ENCODE results near the gene GSG1L2.

GSG1L2 gene

DNA sequence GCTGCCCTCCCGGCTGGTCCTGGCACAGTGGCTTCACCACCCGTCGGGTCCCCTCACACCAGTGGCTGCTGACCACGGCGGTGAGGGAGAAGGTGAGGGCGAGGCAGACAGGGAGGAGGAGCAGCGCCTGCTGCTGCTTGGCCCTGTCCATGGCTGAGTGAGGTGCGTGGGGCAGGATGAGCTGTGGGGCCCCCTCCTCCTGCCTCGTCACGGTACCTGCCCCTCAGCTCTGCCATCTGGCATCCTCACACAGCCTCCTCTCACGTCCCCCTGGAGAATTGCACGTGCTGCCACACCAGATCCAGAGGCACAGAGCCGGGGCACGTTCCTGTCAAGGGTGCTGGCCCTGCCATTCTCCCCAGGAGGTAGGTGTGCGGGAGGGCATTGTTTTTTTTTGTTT, at the start of gene GSG1L2:
TSS of gene GSG1L2 (minus strand) at position 159 of the 400 bp plus-strand sequence. CDS start at position 151, 8 bp downstream.
- DNase-seq: no peak

GRCh38 chr17:9868552-9868951, 46.7 kb upstream of the GSG1L2 start:
- no peak for DNase-seq

DNA sequence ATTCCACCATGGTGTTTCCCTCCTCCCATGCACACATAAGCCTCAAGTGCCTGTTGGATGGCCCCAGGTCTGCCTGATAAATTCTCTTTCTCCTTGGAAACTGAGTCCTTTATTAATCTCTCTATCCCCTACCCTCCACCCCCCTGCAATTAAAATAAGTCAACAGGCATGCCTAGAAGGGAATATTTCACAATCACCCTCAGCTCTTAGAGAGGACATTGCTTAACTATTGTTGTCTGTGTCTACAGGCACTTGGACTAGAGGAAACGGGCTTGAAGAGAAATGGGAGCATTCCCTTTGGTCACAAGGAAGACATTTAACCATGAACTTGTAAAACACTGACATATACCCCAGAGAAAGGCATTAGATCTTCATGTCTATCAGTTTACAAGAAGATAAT, 43.7 kb upstream of the GSG1L2 start:
- no peak for DNase-seq

- no peak for DNase-seq
These were observed 41.1 kb upstream of the GSG1L2 start for GRCh38 chr17:9862949-9863348.

DNA sequence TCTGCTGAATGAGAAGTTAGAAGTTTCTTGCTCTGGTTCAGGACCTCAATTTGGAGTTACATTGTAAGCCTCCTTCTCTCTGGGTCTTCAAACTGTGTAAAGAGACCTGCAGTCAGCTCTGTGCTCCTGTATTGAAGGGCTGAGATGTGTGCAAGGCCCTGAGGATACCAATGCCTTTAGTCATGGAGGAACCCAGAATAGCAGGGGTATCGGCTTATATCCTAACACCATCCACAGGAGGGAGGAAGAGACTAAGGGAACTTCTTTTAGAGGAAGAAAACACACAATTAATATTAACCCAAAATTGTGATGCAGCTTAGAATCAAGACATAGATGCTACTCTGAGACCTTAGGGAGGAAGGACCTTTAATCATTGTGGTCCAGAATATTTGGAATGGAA, 40.3 kb upstream of the GSG1L2 start:
- no peak for DNase-seq

DNA sequence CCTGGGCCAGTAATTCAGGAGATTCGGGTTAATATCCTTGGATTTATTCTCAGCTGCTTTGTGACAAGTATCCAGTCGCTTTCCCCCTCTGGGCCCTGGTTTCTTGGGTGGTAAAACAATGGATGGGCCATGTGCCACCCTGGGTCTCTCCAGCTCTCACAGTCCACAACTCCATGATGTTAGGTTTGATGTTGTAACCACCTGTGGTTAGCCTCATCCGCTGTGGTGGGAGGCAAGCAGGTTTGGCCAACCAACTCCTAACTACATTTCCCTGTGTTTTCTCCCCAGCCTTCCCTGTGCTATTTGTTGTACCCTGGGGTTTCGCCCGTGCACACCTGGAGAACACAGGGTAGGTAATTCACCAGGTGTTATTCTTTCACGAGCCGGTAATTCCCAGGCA, 39.0 kb upstream of the GSG1L2 start:
- no peak for DNase-seq

DNA sequence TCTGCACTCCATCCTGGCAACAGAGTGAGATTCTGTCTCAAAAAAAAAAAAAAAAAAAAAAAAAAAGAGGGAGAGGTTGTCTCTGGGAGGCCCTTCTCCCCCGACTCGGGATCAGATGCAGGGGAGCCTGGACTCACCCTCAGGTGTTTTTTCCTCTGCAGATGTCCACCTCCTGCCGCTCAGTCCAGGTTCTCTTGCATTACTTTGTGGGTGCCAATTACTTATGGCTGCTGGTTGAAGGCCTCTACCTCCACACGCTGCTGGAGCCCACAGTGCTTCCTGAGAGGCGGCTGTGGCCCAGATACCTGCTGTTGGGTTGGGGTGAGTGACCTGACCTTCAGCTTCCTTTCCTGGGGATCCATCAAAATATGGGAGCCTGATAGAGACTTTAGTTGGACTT, 37.9 kb upstream of the GSG1L2 start:
- no peak for DNase-seq

- no peak for DNase-seq
These were observed 33.2 kb upstream of the GSG1L2 start for GRCh38 chr17:9855036-9855435.

DNA sequence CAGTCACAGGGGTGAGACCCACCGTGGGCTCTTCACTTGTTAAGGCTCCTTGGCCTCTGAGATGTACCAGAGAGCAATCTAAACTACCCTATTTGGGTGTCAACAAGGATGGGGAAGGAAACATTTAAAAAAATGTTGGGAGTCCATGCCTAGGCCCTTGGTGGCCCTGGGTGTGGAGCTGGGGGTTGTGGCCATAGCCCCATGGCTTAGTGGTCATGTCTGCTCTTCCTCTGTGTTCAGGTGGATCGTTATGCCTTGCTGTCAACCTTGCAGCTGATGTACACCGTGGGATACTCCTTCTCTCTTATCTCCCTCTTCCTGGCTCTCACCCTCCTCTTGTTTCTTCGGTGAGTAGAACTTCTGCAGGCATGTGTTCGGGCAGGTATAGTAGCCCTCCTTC, 32.4 kb upstream of the GSG1L2 start:
- no peak for DNase-seq

- DNase-seq: no peak
These were observed 28.3 kb upstream of the GSG1L2 start for GRCh38 chr17:9850151-9850550.

GRCh38 chr17:9845306-9845705, 23.4 kb upstream of the GSG1L2 start:
- DNase-seq: no peak

DNA sequence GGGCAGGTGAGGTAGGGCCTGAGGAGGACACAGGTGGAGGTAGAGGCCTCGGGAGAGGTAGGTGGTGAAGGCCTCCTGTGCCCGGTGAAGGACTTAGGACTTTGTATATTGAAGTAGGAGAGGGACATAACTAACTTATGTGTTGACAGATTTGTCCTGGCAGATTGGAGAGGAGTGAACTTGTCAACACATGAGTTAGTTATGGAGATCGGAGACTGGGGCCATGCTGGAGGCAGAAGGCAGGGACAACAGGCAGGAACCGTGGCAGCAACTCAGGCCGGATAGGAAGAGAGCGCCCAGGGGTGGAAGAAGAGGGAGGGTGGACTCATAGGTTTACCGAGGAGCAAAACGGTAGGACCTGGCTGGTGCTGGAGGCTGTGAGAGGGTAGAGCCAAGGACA, 22.3 kb upstream of the GSG1L2 start:
- DNase-seq: no peak

- no peak for DNase-seq
These were observed 21.5 kb upstream of the GSG1L2 start for GRCh38 chr17:9843152-9844010.

GRCh38 chr17:9842057-9842758, 20.3 kb upstream of the GSG1L2 start:
- no peak for DNase-seq

DNA sequence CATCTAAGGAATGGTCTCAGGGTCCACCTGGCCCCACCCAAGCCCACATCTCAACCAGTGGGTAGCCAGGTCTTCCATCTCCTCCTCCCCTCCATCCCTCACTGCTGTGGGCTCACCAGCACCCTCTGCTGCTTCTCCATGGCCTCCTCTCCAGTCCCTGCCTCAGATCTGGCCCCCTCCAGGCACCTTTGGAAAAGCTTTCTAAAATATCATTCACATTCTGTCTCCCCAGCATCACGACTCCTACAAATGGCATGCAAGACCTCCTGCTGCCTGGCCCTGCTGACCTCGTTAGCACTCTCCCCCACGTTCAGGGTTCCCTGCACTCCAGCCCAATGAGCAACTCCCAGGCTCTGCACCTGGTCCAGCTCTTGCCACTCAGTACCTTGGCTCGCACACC, 17.6 kb upstream of the GSG1L2 start:
- DNase-seq: no peak

DNA sequence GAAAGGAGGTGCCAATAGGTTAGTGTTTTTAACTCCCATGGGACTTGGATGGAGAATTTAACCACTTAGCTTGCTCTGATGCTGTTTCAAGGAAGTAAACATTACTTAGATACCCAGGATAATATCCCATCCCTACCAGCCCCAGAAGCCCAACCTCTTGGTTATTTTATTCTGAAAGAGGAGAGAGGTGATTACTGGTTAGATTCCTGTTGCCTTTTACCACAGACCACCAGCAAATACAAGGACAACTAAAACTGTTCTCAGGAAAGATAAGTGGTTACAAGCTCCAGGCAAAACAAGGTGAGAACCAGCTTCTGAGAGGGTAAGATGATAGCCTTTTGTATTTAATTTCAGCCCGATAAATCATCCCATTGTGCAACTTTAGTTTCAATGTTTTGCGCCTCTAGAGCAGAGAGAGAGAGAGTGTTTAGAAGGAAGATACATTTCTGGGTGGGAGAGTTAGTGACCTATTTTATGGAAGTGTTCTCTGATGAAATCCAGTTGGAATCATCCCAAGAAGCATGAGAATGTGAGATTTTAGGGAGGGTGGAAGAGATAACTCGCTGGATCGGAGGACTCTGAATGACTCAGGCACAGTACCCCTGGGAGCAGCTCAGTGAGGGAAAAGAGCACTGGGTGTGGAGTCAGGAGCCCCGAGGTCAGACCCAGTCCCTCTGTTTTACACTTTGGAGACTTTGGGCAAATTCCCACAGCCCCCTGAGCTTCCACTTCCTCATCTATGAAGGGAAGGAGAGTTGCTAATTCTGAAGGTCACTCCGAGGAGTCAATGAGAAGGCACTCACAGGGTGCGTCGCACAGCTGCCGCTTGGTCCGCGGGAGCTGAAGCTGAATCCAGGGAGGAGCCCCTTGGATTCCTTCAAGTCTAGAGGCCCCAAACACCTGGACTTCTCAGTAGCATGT, 15.9 kb upstream of the GSG1L2 start:
- no peak for DNase-seq

DNA sequence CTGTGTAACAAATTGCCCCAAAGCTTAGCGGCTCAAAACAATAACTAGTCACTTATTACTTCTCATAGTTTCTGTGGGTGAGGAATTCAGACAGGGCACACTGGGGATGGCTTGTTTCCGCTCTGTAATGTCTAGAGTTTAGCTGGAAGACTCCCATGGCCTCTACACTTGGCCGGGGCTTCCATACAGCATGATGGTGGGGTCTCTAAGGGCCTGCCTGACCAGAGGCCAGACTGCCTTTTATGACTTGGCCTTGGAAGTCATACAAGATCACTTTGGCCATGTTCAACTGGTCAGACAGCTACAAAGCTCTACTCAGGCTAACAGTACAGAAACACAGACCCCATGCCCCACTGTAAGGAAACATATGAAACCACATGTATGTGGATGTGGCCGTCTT, 12.0 kb upstream of the GSG1L2 start:
- no peak for DNase-seq

- no peak for DNase-seq
These were observed 8.8 kb upstream of the GSG1L2 start for GRCh38 chr17:9830711-9831110.

DNA sequence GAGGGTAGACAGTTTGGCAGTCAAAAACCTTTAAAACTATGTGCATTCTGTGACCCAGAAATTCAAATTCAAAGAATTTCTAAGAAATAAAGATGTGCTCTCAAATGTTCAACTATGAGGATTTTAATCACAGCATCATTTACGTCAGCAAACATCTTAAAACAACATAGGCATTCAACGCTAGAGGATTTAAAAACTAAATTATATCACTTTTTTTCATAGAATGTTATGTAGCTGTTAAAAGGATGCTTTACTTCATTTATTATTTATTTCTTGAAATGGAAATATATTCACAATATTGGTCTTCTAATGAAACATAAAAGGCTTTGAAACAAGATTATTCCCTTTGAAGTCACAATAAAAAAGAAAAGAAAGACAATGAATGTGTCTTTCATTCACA, 7.5 kb upstream of the GSG1L2 start:
- DNase-seq: no peak

DNA sequence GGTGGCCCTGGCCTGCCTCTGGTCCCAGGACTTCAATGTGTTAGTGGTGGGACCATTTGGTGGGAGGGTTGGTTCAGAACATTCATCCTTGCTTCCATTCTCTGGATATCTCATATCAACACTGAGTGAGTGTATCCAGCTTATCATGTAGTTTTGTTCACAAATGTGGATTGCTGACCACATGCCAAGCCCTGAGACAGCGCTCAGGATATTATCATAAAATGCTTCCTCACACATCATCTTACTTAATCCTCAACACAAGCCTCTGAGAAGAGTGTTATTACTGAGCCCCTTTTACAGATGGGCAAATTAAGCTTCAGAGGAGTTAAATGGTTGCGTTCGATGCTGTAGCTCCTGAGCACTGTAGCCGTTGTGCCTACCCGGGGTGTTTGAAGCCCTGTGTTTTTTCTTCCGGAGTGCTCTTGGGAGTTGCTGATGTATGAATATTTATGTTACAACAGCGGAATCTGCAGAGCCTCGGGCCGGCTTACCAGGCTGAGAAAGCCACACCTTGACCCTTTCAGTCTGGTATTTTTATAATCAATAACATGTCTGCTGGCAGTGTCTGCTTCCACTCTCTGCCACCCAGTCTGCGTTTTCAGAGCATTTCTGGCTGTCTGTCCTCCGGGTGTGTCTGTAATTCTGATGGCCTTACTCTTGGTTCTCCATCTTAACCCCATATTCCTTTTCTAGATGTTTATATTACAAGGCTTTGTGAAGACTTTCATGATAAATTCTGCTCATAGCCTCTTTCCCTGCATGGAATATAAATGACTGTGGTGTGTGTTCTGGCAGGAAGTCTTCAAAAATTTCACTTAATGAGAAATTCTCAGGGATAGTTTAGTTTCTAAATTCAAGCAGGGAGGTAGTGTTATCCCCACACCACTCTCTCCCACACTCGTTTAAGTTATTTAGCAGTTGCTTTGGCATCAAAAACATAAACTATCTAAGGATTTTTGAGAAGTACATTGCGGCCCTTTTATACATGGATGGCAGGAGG, 6.7 kb upstream of the GSG1L2 start:
- no peak for DNase-seq

- DNase-seq: no peak
These were observed 3.8 kb upstream of the GSG1L2 start, which contains the start of gene GLP2R for GRCh38 chr17:9825641-9826150. GLP2R (plus strand) TSS chr17:9825924; CDS start chr17:9826064, 140 bp downstream.
